HuH-7.5 (cell line): ENCODE data around the gene DYRK1A.

ENCODE experiments used
- DNase-seq: peaks from one replicate; pipeline ENCODE4 v3.0.0; 2011; ENCODE audit warnings: low spot score

DYRK1A gene

DNA sequence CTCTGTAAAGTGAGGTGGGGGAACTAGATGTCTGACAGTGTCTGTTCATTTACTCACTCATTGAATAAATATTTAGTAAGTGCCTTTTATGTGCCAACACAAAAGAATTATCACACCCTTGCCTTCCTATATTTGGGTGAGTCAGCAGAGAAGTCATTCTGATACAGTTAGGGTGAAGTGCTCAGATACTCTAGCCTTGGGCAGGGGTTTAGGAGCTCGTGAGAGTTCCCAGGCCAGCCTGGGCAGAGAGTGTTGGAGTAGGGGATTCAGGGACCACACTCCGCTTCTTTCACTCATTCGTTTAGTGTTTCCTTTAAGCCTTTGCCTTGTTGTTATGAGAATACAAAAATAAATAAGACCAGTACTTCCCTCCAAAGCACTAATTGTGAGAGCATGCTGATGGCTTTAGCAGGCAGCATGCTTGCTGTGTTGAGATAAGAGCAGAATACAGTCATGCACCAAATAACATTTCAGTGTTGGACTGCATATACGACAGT lies 83.9 kb downstream of the DYRK1A start:
- no peak for DNase-seq

DNA sequence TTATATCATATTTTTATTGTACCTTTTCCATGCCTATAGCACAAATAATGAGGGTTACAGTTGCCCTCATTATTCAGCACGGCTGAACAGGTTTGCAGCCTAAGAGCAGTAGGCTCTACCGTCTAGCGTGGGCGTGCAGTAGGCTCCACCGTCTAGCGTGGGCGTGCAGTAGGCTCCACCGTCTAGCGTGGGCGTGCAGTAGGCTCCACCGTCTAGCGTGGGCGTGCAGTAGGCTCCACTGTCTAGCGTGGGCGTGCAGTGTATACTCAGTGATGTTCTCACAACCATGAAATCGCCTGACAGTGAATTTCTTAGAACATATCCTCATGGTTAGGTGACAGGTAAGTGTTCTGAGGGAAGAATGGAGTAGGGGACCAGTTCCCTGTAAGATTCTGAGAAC lies 84.9 kb downstream of the DYRK1A start:
- no peak for DNase-seq

DNA sequence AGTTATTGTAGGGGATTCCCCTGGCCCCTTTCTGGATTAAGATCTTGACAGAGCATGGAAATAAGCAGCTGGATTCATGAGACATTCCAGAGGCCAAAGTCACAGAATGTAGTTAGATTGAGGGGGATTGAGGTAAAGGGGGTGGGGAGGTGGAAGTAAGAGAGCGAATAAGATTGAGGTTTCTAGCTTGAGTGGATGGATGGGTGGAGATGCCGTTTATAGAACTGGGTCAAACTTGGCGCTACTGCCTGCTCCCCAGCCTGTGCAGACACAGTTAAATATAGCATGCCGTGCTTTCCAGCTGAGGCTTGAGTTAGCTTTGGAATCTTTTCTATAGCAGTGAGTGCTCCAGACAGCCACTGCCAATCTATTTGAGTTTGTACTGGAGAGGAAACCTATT lies 85.7 kb downstream of the DYRK1A start:
- DNase-seq, result no peak

DNA sequence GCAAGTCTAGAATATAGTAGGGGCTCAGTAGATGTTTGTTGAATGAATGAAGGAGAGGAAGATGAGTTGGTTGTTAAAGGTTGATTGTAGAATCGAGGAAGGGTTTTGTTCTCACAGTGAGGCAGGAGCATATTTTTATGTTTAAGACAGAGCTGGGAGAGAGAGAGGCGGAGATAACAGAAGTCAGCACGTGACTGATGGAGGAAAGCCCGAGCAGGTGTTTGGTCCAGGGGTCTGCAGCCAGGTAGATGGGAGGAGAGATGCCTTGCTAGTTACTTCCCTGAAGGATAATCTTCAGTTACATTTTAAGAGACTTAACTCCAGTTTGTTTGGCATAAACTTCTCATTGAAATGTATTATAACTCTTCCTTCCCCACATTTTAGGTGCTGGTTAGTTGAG lies 86.8 kb downstream of the DYRK1A start:
- DNase-seq, result no peak

DNA sequence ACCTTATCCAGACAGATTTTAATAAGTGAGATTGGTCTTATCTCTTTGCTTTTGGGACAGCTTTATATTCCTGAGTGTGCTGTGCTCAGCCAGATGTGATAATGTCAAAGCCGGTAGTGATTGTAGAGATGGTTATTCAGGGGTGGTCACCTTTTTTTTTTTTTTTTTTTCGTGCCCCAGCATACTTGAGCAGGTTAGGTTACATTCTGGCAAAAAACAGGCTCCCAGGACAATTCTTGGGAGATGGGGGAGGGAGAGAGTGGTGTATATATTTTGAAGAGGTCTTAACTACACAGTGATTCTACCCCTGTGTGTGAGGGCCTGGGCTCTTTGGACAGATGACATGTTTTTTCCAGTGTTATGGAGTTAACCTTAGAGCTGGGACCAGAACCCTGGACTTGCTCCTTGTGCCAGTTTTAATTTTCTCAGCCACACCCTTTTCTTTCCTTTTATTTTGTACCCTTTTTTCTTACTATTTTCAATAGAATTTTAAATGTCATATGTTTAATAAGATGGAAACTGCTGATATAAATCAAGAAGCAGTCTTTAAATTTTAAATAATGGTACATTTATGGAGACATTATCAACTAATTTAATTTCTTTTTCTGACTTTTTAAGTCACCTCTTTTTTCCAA lies 88.4 kb downstream of the DYRK1A start:
- DNase-seq, result no peak

DNA sequence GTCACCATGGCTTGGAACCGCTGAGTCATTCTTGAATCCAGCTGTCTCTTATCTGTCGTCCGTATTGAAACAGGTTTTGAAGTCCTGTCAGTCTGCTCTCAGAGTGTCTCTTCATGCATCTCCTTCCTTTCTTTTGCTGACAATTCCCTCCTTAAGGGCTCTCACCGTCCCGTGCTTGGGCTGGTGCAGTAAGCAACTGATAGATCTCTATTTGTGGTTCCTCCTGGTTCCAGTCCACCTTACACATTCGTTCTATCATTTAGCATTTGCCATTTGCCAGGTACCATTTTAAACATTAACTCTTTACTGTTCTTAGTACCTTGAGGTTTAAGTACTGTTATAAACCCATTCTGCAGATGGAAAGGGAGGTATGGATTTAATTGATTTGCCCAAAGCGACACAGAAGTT lies 88.9 kb downstream of the DYRK1A start:
- no peak for DNase-seq

DNA sequence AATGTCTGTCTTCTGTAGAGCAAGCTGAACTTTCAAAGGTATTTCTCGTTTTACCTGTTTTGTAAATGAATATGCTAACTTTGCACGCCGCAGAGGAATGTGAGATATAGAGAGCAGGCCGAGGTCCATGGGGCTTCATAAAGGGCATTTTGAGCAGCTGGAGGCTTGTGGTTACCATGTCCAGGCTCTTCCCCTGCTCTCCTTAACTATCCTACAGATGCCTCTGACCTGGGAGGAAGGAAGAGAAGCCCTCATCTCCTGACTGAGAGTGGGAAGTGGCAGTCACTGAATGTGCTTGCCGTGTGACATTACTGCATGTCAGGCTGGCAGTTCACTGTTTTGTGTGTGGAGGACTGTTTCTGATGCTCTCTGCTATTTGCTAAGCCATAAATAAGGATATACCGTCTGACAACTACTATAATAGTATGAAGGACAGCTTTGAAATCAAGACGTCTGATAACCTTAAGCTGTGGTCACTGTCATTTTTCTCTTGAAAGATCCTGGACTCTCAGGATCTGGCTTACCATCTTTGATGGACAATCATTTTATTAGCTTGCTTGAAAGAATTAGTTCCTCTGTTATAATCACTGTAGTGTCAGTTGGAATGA lies 92.2 kb downstream of the DYRK1A start:
- DNase-seq, result no peak

DNA sequence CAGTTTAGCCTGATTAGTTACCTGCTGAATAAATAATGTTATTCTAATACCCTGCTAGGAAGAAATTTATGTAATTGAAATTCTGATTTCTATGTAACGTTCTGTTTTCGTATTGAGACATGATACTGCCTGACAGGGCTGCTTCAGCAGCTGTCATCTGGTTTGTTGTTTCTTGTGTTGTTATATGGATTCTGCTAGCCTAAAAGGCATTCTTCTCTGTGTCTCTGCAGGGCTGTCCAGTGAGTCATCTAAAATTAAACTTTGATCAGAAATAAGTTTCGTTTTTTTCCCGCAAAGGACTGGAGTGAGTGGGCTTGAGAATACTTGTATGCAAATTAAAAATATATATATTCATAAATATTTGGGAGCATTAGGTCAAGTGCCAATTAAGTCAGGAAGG lies 93.0 kb downstream of the DYRK1A start:
- no peak for DNase-seq

DNA sequence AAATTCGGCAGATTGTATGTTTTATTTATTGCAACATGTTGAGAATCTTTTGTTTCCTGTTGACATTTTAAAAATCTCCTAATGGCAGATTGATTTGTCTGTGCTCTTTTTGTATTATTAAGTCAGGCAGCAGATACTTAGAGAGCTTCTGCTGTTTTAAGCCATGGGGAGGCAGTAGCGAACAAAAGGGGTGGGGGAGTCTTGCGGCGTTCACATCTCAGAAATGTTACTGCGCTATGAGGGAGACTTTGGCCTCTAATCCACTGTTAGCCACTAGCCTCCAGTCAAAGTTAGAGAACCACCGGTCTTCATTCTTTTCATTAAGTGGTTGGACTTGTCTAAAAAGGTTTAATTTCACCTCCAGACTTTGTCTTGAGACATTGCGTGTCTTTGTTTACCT lies 93.6 kb downstream of the DYRK1A start:
- DNase-seq, result no peak

DNA sequence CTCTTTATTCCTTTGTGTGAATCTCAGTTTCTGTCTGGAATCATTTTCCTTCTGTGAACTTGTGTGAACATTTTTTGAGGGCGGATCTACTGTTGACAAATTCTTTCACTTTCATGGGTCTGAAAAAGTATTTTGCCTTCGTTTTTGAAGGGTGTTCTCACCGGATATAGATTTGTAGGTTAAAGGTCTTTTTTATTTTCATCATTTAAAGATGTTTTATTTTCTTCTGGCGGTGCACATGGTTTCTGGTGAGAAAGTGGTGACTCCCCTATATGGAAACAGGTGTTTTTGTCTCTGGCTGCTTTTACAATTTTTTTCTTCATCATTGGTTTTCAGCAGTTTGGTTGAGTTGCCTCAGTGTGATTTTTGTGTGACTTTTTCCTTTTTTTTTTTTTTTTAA lies 94.9 kb downstream of the DYRK1A start:
- DNase-seq, result no peak

DNA sequence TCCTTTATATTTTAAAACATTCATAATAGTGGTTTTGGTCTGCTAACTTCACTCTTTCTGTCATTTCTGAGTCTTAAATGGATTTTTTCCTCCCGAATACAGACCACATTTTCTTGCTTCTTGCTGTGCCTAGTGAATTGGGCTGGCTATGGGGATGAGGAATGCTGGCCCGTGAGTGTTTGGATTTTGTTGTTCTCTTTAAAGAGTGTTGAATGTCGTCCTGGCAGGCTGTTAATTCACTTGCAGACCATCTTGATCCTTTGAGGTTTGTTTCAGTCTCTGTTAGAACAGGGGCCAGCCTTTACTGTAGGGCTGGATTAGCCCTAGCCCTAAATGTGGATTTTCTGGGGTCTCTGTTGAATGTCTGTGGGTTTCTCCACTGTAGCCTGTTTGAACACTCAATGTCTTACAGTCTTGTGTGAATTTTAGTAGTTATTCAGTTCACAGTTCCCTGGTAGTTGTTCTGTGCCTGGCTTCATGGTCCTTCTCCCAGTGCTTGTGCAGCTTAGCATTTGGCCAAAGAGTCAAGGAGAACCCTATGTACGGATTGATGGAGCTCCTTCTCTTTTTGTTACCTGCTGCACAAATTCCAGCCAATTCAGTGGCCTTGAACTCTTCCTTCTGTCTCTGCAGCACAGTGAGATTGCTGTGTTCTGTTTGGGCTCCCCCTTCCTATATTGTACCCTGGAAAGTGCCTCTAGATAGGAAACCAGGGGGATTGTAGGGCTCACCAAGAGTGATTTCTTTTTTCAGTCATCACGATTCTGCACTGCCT lies 95.7 kb downstream of the DYRK1A start:
- DNase-seq, result no peak

DNA sequence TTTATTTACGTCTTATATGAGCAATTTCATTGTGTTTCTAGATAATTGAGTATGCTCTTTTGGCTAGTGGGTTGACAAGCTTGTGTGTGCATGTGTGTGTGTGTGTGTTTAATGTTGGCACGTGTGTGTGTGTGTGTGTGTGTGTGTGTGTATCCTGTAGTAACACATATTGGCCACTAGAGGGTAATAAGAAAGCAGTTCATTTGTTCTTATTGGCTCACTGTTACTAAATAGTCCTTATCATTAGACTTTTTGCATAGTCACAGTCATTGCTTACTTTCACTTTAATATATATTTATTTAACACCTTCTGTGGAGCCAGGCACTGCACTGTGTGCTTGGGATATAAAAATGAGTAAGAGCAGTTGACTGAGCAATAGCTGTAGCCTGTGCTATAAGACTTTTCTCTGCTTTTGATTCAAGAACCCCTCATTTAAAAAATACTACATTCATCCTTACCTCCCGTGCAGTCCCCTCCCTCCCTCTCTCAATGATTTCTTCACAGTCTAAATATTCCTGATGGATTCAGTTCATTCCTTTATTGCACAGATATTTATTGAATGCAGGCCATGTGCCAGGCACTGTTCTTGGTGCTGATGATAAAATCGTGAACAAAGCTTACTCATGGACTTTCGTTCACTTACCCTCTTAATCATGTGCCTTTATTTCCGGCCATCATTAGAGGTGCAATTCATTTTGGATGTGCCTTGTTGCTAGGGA lies 96.7 kb downstream of the DYRK1A start:
- DNase-seq, result no peak

DNA sequence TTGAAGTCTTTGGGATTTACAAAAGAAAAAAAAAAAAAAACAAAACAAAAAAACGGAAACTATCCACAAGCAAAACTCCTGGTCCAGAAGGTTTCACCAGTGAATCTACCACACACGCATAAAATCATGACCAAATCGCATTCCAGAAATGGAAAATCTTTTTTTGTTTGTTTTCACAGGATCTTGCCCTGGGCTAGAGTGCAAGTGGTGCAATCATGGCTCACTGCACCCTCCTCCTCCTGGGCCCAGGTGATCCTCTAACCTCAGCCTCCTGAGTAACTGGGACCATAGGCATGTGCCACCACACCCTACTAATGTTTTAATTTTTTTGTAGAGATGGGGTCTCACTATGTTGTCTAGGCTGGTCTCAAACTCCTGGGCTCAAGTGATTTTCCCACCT lies 100.5 kb downstream of the DYRK1A start:
- DNase-seq, result no peak

DNA sequence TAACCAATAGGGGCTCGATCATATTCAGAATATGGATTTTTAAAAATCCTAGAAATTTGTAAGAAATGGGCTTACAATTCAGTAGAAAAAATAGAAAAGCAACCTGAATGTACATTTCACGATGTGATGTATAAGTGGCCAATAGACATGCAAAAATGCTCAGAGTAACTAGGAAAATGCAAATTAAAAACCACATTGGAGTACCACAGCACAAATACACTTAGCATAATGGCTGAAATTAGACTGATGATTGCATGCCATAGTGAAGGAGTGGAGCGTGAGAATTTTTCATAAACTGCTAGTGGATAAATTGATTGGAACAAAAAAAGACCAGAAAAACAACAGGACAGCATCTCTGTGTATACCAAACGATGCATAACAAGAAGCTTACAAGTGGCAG lies 102.3 kb downstream of the DYRK1A start:
- no peak for DNase-seq

DNA sequence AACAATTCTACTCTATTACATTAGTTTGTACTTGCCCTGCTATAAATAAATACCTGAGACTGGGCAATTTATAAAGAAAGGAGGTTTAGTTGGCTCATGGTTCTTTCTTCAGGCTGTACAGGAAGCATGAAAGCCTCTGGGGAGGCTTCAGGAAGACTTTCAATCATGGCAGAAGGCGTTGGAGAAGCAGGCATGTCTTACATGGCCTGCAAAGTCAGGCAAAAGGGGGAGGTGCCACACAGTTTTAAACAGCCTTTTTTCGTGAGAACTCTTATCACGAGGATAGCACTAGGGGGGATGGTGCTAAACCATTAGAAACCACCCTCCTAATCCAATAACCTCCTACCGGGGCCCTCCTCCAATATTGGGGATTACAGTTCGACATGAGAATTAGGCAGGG lies 102.9 kb downstream of the DYRK1A start:
- DNase-seq, result no peak

DNA sequence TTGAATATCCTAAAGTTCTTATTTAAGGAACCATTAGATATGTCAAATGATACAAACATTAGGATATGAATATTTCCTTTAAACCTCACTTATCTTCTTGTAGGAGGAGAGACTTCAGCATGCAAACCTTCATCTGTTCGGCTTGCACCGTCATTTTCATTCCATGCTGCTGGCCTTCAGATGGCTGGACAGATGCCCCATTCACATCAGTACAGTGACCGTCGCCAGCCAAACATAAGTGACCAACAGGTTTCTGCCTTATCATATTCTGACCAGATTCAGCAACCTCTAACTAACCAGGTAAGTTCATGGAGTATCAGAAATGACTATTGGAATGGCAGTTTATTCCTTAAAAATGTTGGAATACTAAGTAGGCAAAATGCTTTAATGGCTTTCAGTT lies 106.0 kb downstream of the DYRK1A start:
- DNase-seq, result no peak

DNA sequence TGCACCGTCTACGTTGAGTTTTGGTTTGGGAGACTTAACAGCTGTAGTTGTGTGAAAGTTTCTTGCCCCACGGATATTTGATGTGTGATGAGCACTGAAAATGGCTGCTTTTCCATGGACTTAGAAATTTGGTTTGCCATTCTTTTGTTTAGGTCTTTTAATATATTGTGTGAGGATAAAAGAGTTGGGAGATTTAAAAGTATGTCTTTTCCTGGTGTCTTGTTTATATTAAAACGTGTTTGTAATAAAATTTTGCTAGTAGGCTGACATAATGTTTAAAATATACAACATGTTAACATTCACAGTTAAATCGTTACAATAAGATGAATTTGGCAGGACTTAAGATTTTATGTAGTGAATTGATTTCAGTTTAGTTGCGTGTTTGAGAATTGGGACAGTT lies 106.9 kb downstream of the DYRK1A start:
- DNase-seq, result no peak

DNA sequence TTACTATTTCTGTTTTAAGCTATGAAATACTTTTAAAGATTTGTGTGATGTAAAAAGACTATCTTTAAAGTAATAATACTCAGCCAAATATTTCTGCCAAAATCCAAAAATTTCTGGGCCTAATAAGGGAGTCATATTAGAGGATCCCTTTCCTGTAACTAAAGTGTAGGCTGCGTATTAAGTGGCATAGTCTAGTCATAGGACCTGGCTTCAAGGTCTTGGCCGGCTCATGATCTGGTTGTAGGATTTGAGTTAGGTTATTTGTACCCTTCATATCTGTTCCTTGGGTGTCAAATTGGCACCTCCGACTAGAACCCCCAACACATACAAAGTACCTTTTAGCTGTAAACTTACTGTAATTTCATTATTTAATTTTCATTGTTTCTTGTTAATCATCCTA lies 107.8 kb downstream of the DYRK1A start:
- DNase-seq, result no peak

DNA sequence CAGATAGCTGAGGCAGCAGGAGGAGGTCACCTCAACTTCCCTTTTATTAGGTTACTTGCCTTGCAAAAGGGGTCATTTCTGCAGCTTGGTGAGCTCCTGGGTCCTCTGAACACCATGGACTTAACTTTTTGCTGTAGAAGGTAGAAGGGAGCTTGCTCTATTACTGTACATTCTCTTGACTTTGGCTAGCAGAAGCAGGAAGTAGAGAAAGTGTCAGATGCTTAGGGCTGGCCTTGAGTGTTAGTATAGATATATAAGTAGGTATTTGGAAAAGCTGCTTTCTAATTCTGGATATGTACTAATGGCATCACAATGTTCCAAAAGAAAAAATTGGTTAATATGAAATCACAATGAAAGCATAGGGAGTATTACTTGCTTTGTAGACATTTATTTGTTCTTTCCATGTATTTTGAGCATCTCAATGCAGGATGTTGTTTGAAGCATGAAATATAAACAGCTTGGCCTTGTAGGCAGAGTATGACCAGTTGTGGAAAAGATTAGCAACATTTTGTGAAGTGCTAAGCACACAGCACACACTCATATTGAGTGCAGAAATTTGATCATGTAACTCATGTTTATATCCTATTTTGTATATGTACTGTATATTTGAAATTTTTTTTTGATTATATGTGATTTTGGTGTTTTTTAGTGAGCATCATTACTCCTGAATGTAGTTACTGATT lies 108.8 kb downstream of the DYRK1A start:
- DNase-seq, result no peak

DNA sequence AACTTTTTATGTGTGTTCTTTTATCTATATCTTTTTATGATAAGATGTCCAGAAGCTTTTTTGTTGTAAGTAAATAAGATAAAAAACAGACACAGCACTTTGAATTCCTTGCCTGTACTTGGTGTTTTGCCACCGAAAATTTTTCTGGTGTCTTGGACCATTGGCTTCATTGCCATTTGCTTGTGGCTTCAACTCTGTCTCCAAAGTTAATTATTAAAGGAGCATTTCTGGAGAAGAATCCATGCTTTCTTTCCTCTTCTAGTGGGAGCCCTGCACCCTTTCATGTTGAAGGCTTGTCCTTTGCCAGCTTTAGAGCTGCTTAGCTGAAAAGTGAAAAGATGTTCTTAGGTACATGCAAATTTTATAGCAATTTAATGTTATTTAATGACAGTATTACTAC lies 112.2 kb downstream of the DYRK1A start:
- no peak for DNase-seq

DNA sequence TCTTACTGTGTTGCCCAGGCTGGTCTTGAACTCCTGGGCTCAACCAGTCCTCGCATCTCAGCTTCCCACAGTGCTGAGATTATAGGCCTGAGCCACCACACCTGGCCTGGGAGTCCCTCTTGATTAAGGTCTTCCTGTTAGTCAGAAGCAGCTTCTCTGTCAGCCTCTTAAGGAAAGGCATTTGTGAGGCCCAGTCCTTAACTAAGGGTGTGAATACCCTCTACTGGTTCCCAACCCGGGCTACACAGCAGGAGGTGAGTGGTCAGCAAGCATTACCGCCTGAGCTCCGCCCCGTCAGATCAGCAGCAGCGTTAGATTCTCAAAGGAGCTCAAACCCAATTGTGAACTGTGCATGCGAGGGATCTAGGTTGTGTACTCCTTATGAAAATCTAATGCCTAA lies 117.2 kb downstream of the DYRK1A start:
- DNase-seq, result no peak
